Activated T-helper 17 cell treated with anti-CD3 and anti-CD28 coated beads, Interleukin-2, amount 50 U/mL, for 72 hours (primary cell): ENCODE measurements around the gene ADIPOR1. TPM values are rescaled to one million over a fixed set of nuclear protein-coding genes. Genes with fewer than 3 reads are reported as not detected.

ENCODE experiments used
- total RNA-seq, 2 donors: library from RNA; stranded (reverse); gene quantifications; one replicate each; pipeline ENCODE4 v1.2.3, GENCODE V29; 2022

Gene ADIPOR1
- total RNA-seq, 2 donors from 2014 or later, result 71.0 to 102 TPM

Other genes starting within 250 kb of the ADIPOR1 start
- under 1 TPM in 1 of 2 donors, not detected in 1; 0.05 TPM for gene SYT2, start 247.9 kb downstream of the ADIPOR1 start, total RNA-seq
- 100 to 1,000 TPM; 124 to 176 TPM for gene KDM5B, start 149.9 kb downstream of the ADIPOR1 start, total RNA-seq
- gene PCAT6, start 147.4 kb downstream of the ADIPOR1 start, total RNA-seq, result 1 to 10 TPM; 1.8 to 4.0 TPM
- gene RABIF, start 69.2 kb downstream of the ADIPOR1 start, total RNA-seq, result 10 to 100 TPM in 1 of 2 donors, 1 to 10 TPM in 1; 9.2 to 15.6 TPM
- 10 to 100 TPM; 31.6 to 34.1 TPM for gene KLHL12, start 31.1 kb downstream of the ADIPOR1 start, total RNA-seq
- 10 to 100 TPM; 19.6 to 19.7 TPM for gene CYB5R1, start 8.9 kb upstream of the ADIPOR1 start, total RNA-seq
- 10 to 100 TPM; 50.1 to 62.6 TPM for gene TMEM183A, start 49.1 kb upstream of the ADIPOR1 start, total RNA-seq
- 100 to 1,000 TPM in 1 of 2 donors, 10 to 100 TPM in 1; 38.1 to 244 TPM for gene PPFIA4, start 68.2 kb upstream of the ADIPOR1 start, total RNA-seq
- not detected for gene MYOG, start 127.7 kb upstream of the ADIPOR1 start, total RNA-seq
- gene ADORA1, start 169.4 kb upstream of the ADIPOR1 start, total RNA-seq, result not detected
- not detected for gene MYBPH, start 217.5 kb upstream of the ADIPOR1 start, total RNA-seq
- gene CHI3L1, start 228.4 kb upstream of the ADIPOR1 start, total RNA-seq, result not detected